PFSK-1 (cell line): Measurements from ENCODE around the gene TNFSF13B. TPM values are rescaled to one million over a fixed set of nuclear protein-coding genes. Genes with fewer than 3 reads are reported as not detected.

Source experiments
- FOXP2 ChIP-seq: optimal IDR thresholded peaks from 2 replicates; pipeline ENCODE3; 2011; ENCODE audit warnings: borderline replicate concordance, control low read depth, inconsistent platforms; ENCODE audit not compliant: insufficient read depth; ENCODE audit errors: extremely low read length, extremely low read depth
- POLR2AphosphoS5 ChIP-seq: IDR thresholded peaks from 2 replicates; pipeline ENCODE4 v1.6.1; 2012; ENCODE audit warnings: low read depth, mild to moderate bottlenecking, control low read depth, low read length, moderate library complexity
- SIN3A ChIP-seq: IDR thresholded peaks from 2 replicates; pipeline ENCODE4 v1.6.1; 2012; ENCODE audit warnings: mild to moderate bottlenecking, low read length, moderate library complexity, borderline replicate concordance; ENCODE audit not compliant: insufficient read depth
- TAF1 ChIP-seq: IDR thresholded peaks from 2 replicates; pipeline ENCODE4 v1.6.1; 2012; ENCODE audit warnings: low read length, control low read depth, borderline replicate concordance; ENCODE audit not compliant: insufficient read depth
- polyA plus RNA-seq: library from polyadenylated mRNA; unstranded; fragments of >200 nt; gene quantifications from one replicate; pipeline ENCODE4 v1.2.1, GENCODE V29; 2012; ENCODE audit warnings: low read depth, missing spikeins; ENCODE audit not compliant: insufficient read length
- TF ChIP-seq, protein P1 (sequence below), 2 experiments: IDR thresholded peaks; 2 replicates each; pipeline versions ENCODE4 v1.6.1 to v1.8.0; 2011 to 2012; ENCODE audit warnings: low read depth in 2 of 2, low read length in 2 of 2, control low read depth in 1 of 2, inconsistent platforms in 1 of 2, mild to moderate bottlenecking in 1 of 2, moderate library complexity in 1 of 2; ENCODE audit not compliant: insufficient read depth in 1 of 2

TNFSF13B gene, protein sequence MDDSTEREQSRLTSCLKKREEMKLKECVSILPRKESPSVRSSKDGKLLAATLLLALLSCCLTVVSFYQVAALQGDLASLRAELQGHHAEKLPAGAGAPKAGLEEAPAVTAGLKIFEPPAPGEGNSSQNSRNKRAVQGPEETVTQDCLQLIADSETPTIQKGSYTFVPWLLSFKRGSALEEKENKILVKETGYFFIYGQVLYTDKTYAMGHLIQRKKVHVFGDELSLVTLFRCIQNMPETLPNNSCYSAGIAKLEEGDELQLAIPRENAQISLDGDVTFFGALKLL
- polyA plus RNA-seq = not detected

DNA sequence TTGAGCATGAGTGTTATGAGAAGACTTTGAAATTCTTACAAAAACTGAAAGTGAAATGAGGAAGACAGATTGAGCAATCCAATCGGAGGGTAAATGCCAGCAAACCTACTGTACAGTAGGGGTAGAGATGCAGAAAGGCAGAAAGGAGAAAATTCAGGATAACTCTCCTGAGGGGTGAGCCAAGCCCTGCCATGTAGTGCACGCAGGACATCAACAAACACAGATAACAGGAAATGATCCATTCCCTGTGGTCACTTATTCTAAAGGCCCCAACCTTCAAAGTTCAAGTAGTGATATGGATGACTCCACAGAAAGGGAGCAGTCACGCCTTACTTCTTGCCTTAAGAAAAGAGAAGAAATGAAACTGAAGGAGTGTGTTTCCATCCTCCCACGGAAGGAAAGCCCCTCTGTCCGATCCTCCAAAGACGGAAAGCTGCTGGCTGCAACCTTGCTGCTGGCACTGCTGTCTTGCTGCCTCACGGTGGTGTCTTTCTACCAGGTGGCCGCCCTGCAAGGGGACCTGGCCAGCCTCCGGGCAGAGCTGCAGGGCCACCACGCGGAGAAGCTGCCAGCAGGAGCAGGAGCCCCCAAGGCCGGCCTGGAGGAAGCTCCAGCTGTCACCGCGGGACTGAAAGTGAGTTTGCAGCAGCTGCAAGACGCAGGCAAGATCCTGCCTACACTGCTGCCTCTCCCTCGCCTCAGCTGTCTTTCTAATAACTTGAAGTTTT is at the start of gene TNFSF13B:
TSS of gene TNFSF13B (plus strand) at position 118 of the 728 bp plus-strand sequence. CDS start at position 296, 178 bp downstream.
- TF ChIP-seq TAF1 = no peak
- TF ChIP-seq, protein P1, sequence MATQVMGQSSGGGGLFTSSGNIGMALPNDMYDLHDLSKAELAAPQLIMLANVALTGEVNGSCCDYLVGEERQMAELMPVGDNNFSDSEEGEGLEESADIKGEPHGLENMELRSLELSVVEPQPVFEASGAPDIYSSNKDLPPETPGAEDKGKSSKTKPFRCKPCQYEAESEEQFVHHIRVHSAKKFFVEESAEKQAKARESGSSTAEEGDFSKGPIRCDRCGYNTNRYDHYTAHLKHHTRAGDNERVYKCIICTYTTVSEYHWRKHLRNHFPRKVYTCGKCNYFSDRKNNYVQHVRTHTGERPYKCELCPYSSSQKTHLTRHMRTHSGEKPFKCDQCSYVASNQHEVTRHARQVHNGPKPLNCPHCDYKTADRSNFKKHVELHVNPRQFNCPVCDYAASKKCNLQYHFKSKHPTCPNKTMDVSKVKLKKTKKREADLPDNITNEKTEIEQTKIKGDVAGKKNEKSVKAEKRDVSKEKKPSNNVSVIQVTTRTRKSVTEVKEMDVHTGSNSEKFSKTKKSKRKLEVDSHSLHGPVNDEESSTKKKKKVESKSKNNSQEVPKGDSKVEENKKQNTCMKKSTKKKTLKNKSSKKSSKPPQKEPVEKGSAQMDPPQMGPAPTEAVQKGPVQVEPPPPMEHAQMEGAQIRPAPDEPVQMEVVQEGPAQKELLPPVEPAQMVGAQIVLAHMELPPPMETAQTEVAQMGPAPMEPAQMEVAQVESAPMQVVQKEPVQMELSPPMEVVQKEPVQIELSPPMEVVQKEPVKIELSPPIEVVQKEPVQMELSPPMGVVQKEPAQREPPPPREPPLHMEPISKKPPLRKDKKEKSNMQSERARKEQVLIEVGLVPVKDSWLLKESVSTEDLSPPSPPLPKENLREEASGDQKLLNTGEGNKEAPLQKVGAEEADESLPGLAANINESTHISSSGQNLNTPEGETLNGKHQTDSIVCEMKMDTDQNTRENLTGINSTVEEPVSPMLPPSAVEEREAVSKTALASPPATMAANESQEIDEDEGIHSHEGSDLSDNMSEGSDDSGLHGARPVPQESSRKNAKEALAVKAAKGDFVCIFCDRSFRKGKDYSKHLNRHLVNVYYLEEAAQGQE (IDR thresholded peaks at IDR 0.05; ENCODE audit: insufficient read depth in 1 of 2, low read depth in 2 of 2, low read length in 2 of 2) = no peak
- TF ChIP-seq SIN3A = no peak
- no peak for TF ChIP-seq POLR2AphosphoS5
- TF ChIP-seq FOXP2 = no peak

DNA sequence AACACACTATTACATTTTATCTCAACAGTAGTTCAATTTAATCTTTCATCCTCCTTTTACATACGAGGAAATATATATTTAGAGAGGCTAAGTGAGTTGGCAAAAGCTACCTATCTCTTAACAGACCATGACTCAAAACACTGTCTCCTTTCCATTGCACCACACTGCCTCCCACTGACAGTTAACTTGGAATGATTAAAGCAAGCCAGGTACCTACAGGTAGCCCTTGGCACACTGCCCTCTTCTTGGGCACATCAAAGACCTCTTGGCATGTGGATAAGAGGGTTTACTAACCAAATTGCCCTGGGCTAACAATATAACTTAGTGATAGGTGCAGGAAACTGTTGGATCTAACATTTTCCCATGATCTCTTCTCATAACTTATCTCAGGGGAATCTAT is 49.5 kb upstream of the TNFSF13B start:
- no peak for TF ChIP-seq POLR2AphosphoS5
- no peak for TF ChIP-seq FOXP2
- no peak for TF ChIP-seq TAF1
- no peak for TF ChIP-seq SIN3A
- TF ChIP-seq, protein P1 (IDR thresholded peaks at IDR 0.05; ENCODE audit: insufficient read depth in 1 of 2, low read depth in 2 of 2, low read length in 2 of 2) = no peak

DNA sequence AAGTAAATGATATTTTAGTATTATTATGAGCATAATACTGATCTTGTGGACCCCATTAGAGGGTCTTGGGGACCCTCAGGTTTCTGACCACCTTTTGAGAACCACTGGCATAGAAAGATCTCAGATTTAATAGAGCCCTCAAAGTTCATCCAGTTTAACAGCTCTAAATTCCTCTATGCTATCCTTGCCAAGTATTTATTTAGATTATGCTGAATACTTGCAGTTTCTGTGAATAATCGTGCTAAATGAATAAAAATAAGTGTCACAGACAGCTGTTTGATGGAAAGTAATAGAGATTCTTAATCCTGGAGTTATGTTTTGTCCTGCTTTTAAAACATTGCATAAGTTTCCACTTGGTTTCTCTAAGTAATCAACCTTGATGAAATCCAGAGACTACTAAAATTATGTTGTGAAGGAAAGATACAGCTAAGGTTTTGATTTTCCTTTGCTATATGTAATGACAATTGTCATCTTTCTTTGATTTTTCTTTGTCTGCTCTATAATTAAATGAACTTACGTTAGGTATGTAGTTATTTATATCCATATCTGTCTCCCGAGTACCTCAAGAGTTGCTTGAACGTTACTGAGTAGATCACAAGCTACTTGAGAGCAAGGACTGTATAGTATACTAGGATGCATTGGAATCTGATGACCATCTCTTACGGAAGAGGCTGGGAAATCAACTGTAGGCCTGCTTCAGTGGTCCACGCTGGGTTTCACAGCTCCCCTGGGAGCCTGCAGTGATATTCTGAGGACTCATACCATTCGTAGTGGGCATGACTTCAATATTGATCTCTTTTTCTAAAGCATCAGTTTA is 45.6 kb upstream of the TNFSF13B start:
- TF ChIP-seq POLR2AphosphoS5 = no peak
- TF ChIP-seq FOXP2 = no peak
- no peak for TF ChIP-seq TAF1
- no peak for TF ChIP-seq SIN3A
- TF ChIP-seq, protein P1 (IDR thresholded peaks at IDR 0.05; ENCODE audit: insufficient read depth in 1 of 2, low read depth in 2 of 2, low read length in 2 of 2) = no peak

DNA sequence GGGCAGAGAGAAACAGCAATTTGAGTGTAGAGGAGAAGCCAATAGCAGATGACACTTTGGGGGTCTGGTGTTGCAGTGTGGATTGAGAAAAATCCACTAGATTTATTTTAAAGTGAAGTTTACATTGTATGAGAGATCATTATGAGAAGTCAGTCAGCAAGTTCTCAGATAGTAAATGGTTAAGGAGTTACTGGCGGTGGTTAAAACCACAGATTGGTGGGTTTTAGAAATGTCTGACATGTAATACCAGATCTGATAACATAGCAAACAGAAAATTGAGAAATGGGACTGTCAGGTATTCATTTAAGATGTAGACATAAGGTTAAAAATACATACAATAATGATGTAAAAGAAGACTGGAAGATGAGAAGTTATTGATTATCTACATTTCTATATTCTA is 44.1 kb upstream of the TNFSF13B start:
- no peak for TF ChIP-seq POLR2AphosphoS5
- no peak for TF ChIP-seq TAF1

DNA sequence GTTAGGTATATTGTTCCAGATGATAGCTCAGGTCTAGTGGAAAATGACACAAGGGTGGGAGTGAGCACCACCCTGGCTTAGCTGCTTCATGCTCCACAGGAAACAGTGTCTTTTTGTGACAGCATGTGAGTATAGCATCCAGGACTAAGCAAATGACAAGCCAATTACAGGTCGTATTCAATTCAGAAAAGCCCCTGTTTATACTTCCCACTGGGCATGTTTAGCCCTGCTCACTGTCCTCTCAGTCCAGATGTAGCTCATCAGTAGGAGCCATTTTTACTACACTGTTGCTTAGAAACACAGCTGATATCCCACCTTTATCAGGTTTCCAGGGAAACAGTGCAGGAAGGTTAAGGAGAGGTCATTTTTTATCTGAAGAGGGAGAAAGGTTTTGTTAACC is 43.3 kb upstream of the TNFSF13B start:
- TF ChIP-seq, protein P1 (IDR thresholded peaks at IDR 0.05; ENCODE audit: insufficient read depth in 1 of 2, low read depth in 2 of 2, low read length in 2 of 2) = no peak
- TF ChIP-seq FOXP2 (no peak), TAF1 (no peak), POLR2AphosphoS5 (no peak), SIN3A (no peak)
